Inferior parietal cortex (tissue), 1 donor: ENCODE measurements around the gene GUK1.

ENCODE experiments used
- DNase-seq: peaks from one replicate; pipeline ENCODE4 v3.0.0-alpha.2; 2016; ENCODE audit errors: extremely low spot score

GUK1 gene

DNA sequence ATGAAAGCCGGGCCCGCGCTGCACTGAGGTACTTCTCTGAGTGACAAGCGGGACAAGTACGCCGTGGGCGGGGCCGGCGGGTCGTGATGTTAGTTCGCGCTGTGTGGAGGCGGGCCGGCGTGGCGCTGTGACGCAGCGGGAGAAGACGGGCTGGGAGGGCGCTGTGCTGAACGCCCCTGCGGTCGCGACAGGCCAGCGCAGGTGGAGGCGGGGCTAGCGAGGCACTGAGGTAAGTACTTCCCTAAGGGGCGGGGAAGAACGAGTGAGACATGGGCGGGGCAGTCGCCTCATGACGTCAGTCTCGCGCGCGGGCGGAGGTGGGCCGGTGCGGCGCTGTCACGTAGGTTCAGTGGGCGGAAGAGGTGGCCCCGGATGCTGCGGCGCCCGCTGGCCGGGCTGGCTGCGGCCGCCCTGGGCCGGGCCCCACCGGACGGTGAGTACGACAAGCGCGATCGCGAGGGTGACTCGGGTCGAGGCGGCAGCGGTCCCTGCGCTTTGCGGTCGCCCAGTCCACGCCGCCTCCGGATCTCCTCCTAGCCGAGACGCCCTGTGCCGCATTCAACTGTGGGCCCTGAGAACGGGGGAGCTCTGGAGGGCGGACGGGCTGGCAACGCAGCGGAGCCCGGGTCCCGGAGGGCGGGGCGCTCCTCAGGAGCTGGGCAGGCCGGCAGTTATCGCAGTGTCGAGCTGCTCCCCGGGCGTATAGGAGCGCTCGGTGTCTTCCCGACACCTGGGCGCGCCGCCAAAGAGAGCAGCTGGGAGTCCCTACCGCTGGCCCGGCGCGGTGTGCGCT, at the start of gene GUK1:
GUK1 (plus strand) TSS at position 349 of the 793 bp plus-strand sequence; CDS start at position 373, 24 bp downstream.
- DNase-seq = peak; percentile 95

DNA sequence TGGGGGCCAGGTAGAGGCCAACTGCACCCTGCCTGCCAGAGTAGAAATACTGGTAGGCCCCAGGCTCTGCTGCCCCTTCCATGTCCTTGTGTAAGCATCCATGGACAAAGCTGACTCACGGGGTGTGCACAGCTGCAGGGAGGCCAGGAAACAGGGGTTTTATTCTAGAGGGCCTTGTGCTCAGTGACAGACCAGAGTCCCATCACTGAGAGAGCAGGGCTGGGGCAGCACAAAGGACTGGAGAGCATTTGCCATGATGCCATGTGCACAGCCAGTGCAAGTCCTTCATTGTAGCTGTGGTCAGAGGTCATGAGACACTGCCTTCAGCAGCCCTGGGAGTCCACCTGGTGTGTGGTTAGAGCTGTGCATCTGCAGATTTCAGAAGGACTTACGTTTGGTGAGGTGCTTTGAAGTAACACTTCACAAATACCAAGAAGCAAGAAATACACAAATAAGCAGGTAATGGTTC, 49.4 kb upstream of the GUK1 start:
- DNase-seq = no peak

DNA sequence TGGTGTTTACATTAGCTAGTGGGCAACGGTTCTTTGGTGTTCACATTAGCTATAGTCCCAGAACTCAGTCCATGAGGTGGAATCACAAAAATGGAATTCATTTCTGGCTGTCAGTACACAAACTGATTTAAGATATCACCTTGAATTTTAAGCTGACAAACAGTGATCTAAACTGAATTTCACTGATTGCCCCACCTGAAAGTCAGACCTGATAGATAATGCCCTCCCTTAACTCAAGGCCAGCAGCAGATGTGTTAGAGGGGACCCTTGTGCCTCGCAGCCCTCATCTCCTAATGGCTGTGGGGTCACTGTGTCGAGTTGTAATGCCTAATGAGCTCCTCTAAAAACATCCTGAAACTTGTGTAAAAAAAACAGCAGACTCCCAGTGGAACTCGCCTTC, 49.0 kb upstream of the GUK1 start:
- no peak for DNase-seq

DNA sequence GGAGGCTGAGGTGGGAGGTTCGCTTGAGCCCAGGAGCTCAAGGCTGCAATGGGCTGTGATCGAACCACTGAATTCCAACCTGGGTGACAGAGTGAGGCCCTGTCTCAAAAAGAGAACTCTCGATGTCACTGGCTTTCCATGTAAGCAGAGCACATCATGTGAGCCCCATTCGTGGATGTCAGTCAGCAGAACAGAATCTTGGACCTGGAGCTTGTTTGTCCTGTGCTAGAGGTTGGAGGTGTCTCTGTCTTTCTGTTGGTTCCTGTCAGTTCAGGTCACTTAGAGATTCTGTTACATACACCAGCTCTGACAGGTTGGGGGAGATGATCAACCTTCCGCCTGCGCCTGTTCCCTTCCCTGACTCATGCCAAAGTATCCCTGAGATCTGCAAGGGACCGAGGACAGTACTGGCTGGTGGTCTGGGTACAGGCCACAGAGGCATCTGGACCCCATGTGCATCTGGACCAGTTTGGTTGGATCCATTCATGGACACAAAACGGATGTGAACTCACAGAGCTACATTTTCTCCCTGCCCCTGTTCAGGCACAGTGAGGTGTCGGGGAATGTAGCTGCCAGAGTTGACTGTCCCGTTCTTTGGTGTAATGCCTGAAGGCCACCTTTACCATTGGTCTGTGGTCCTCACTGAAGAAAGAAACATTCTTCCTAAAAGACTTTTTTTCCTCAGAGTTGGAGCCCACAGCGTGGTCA, 47.6 kb upstream of the GUK1 start:
- no peak for DNase-seq

- no peak for DNase-seq
Measured at GRCh38 chr1:228093050-228093906, 46.8 kb upstream of the GUK1 start.

- no peak for DNase-seq
Measured at GRCh38 chr1:228094432-228095016, 45.6 kb upstream of the GUK1 start.

GRCh38 chr1:228095161-228095560, 44.9 kb upstream of the GUK1 start:
- DNase-seq = no peak

- DNase-seq = no peak
Measured at GRCh38 chr1:228095938-228096337, 44.1 kb upstream of the GUK1 start.

- DNase-seq = no peak
Measured at GRCh38 chr1:228096416-228097332, 43.4 kb upstream of the GUK1 start.

DNA sequence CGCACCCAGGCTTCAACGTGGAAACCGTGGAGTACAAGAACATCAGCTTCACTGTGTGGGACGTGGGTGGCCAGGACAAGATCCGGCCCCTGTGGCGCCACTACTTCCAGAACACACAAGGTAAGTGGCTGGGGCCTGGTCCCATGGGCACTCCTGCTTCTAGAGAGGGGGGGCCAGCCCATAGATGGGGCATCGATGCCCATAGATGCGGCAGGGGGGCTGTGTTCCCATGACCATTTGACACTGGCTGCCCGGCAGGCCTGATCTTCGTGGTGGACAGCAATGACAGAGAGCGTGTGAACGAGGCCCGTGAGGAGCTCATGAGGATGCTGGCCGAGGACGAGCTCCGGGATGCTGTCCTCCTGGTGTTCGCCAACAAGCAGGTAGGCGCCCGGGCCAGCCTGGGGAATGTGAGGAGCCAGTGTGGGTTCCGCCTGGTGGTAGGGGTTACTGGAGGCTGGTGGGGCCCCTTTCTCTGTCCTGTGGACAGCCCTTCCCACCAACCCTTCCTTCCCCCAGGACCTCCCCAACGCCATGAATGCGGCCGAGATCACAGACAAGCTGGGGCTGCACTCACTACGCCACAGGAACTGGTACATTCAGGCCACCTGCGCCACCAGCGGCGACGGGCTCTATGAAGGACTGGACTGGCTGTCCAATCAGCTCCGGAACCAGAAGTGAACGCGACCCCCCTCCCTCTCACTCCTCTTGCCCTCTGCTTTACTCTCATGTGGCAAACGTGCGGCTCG, 42.6 kb upstream of the GUK1 start:
- no peak for DNase-seq

GRCh38 chr1:228098323-228098931, 41.7 kb upstream of the GUK1 start:
- DNase-seq = no peak

DNA sequence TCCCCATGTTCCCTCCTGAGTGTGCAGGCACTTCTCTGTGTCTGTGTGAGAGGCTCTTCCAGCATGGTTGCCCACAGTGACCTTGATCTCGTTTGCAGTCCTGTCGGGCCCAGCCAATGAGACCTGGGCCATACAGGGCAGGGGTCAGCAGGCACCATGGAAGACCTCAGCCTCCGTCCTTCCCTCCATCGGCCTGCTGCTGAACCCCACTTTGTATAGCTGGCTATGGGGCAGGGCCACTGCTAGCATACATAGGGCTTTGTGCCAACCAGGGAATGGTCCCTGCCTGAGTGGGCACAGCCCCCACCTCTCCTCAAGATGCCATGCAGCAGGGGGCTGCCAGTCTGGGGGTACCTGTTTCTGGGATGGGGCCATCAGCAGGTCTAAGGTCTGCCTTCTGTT, 40.7 kb upstream of the GUK1 start:
- DNase-seq = no peak

DNA sequence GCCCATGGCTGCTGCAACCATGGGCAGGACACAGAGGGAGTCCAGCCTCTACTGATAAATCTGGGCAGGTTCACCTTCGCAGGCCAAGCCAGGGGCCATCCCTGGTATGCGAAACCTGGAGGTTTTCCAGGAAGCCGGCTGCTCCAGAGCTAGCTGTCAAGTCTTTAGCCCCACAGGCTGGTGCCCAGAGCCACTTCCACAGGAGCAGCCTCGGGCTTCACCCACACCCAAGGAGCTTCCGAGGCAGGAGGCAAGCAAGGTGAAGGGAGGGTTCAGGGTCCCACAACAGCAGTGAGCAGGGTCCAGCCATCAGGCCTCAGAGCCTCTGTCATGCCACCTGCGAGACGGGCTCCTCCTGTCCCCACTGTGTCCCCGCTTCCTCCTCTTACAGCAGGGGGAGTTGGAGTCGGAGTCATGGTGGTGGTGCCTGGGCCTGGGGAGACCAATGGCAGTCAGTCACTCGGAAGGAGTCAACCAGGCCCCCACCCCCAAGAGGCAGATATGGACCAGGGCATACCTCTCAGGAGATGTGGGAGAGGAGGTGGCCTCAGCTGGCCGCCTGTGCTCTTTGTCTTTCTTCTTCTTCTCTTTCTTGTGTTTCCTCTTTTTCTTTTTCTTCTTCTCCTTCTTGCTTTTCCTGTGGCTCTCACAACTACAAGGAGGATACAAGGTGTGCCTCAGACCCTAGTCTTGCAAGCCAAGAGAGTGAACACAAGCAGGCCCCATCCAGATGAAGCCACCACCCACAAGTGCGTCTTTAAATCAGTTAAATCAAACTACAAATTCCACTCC, 39.1 kb upstream of the GUK1 start:
- no peak for DNase-seq

DNA sequence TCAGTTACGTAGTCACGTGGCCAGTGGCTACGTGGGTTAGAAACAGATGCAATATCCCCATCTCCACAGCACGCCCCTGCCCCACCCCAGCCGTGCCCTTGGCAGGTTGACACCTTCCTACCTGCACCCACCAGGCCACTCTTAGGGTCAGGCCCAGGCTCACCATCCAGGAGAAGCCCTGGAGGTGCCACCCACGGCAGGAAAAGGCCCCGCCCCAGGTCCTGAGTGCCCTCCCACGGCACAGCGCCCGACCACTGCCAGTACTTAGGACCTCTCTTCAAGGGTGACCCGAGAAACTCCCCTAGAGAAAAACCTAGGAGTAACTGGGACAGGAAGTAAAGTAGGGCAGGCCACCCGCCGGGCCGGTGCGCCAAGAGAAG, 38.5 kb upstream of the GUK1 start:
- DNase-seq = no peak

DNA sequence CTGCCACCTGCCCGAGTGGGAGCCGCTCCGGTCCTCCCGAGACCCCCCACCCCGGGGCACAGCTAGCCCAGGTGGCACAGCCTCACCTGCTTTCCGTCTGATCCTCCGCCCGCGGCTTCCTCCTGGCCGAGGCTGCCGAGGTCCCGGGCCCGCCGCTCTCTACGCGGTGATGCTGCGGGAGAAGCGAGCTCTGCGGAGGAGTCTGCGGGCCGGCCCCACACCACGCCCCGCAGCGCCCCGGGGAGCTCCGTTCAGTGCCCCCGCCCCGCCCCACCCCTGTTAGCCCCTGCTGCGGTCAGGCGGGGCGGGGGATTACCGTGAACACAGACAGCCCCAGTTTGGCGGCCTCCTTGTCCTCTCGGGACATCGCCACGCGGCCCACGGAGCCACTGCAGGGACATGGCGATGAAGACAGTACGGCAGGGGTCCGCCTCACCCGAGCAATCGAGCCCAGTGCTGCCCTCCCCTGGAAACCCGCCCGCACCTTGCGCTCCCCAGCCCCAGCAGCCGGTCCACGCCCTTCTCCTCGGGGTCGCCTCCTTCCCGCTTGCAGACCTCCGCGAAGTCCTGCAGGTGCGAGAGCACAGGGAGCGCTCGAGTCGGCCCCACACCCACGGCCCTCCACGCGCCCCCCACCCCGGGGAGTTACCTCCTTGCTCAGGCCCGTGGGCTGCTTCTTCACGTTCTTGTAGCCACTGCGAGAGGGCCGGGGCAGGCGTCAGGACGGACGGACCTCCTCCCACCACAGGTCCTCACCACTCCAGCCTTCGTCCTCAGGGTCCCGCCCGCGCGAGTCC, 37.9 kb upstream of the GUK1 start:
- no peak for DNase-seq

- peak; percentile 95 for DNase-seq
Measured at GRCh38 chr1:228102791-228103620, 37.1 kb upstream of the GUK1 start, which contains the start of gene C1orf35. Gene C1orf35, minus strand, starts transcription at chr1:228103325. Its CDS starts 98 bp downstream, at chr1:228103227.
